Neuronal stem cell (in vitro differentiated cells): Measurements from ENCODE around the gene LGI1. TPM values are rescaled to one million over a fixed set of nuclear protein-coding genes. Genes with fewer than 3 reads are reported as not detected.

Experiments used
- DNase-seq: peaks from one replicate; pipeline ENCODE4 v3.0.0-alpha.2; 2013; ENCODE audit warnings: low spot score
- H2AFZ ChIP-seq: one replicate; pipeline ENCODE4 v1.6.1; 2013; ENCODE audit warnings: mild to moderate bottlenecking, low read length, inconsistent platforms
- H2AK5ac ChIP-seq: 2 replicates; pipeline ENCODE4 v1.6.1; 2013; ENCODE audit warnings: low read depth, mild to moderate bottlenecking, inconsistent platforms, low read length, moderate library complexity, mixed read lengths
- H2BK120ac ChIP-seq: 2 replicates; pipeline ENCODE4 v1.6.1; 2013; ENCODE audit warnings: low read depth, mild to moderate bottlenecking, inconsistent platforms, low read length, moderate library complexity, mixed read lengths
- H2BK12ac ChIP-seq: one replicate; pipeline ENCODE4 v1.6.1; 2013; ENCODE audit warnings: low read length, inconsistent platforms
- H2BK15ac ChIP-seq: 2 replicates; pipeline ENCODE4 v1.6.1; 2013; ENCODE audit warnings: mild to moderate bottlenecking, low read length, inconsistent platforms, mixed read lengths
- H2BK5ac ChIP-seq: one replicate; pipeline ENCODE4 v1.6.1; 2013; ENCODE audit warnings: inconsistent platforms, mild to moderate bottlenecking, low read length, moderate library complexity
- H3K14ac ChIP-seq: one replicate; pipeline ENCODE4 v1.6.1; 2013; ENCODE audit warnings: low read length, inconsistent platforms
- H3K18ac ChIP-seq: 2 replicates; pipeline ENCODE4 v1.6.1; 2013; ENCODE audit warnings: low read length, inconsistent platforms
- H3K23ac ChIP-seq: 2 replicates; pipeline ENCODE4 v1.6.1; 2013; ENCODE audit warnings: low read depth, mild to moderate bottlenecking, mixed read lengths, low read length, inconsistent platforms; ENCODE audit not compliant: poor library complexity
- H3K27ac ChIP-seq: replicated peaks from 3 replicates; pipeline ENCODE4 v1.5.1; 2013; ENCODE audit warnings: low read length, inconsistent platforms
- H3K27me3 ChIP-seq, 3 experiments: 2 replicates each; pipeline ENCODE4 v1.6.1; 2013; ENCODE audit warnings: low read length in 3 of 3, mild to moderate bottlenecking in 2 of 3, inconsistent platforms in 1 of 3, low read depth in 1 of 3, mixed read lengths in 1 of 3, moderate library complexity in 1 of 3; ENCODE audit not compliant: control insufficient read depth in 3 of 3, insufficient read depth in 3 of 3
- H3K36me3 ChIP-seq, 2 donors: replicated peaks in 1 of 2; 2 replicates each; pipeline ENCODE4 v1.6.1; 2013; ENCODE audit warnings: low read length in 2 of 2; ENCODE audit not compliant: control insufficient read depth in 2 of 2, insufficient read depth in 2 of 2
- H3K4ac ChIP-seq: 2 replicates; pipeline ENCODE4 v1.6.1; 2013; ENCODE audit warnings: inconsistent platforms, mild to moderate bottlenecking, low read length, moderate library complexity
- H3K4me1 ChIP-seq, 2 donors: 1 replicate in 1 of 2; 2 replicates in 1 of 2; pipeline ENCODE4 v1.6.1; 2013; ENCODE audit warnings: low read length in 2 of 2, low read depth in 1 of 2; ENCODE audit not compliant: control insufficient read depth in 2 of 2, insufficient read depth in 1 of 2
- H3K4me2 ChIP-seq: one replicate; pipeline ENCODE4 v1.6.1; 2013; ENCODE audit warnings: mild to moderate bottlenecking, low read length, inconsistent platforms; ENCODE audit not compliant: insufficient read depth, poor library complexity, severe bottlenecking
- H3K4me3 ChIP-seq, 2 donors: 2 replicates each; pipeline ENCODE4 v1.5.1; 2013; ENCODE audit warnings: low read length in 2 of 2, mild to moderate bottlenecking in 2 of 2, inconsistent platforms in 1 of 2, moderate library complexity in 1 of 2
- H3K79me1 ChIP-seq: one replicate; pipeline ENCODE4 v1.6.1; 2013; ENCODE audit warnings: low read depth, mild to moderate bottlenecking, inconsistent platforms, low read length, moderate library complexity
- H3K9ac ChIP-seq: one replicate; pipeline ENCODE4 v1.6.1; 2013; ENCODE audit warnings: mild to moderate bottlenecking, low read depth, low read length, inconsistent platforms; ENCODE audit not compliant: poor library complexity
- H3K9me3 ChIP-seq, 2 donors: replicated peaks in 1 of 2; 2 replicates each; pipeline versions ENCODE3 to v1.6.1; 2013; ENCODE audit warnings: low read length in 2 of 2, mild to moderate bottlenecking in 2 of 2, inconsistent platforms in 1 of 2, low read depth in 1 of 2, mixed read lengths in 1 of 2, moderate library complexity in 1 of 2; ENCODE audit not compliant: control insufficient read depth in 2 of 2, insufficient read depth in 1 of 2
- H4K8ac ChIP-seq: one replicate; pipeline ENCODE4 v1.6.1; 2013; ENCODE audit warnings: low read depth, mild to moderate bottlenecking, inconsistent platforms, low read length, moderate library complexity
- H4K91ac ChIP-seq: one replicate; pipeline ENCODE4 v1.6.1; 2013; ENCODE audit warnings: low read length, low read depth, mild to moderate bottlenecking, inconsistent platforms; ENCODE audit not compliant: poor library complexity
- whole genome bisulfite sequencing, 2 donors: extraction: QIAGEN DNeasy Blood & Tissue Kit; methylation state at CpG; one replicate each; pipeline ENCODE4 v1.1.7; 2013; ENCODE audit warnings: missing lambda C conversion rate in 2 of 2, mixed read lengths in 1 of 2; ENCODE audit not compliant: insufficient read length in 2 of 2, insufficient replicate concordance in 1 of 2; ENCODE audit errors: extremely low coverage in 2 of 2; 5-methylcytosine and 5-hydroxymethylcytosine counted together
- polyA plus RNA-seq, 2 experiments: library from polyadenylated mRNA; stranded (reverse); fragments of 200-250 nt; gene quantifications; one replicate each; pipeline ENCODE4 v1.2.3, GENCODE V29; 2013

The LGI1 gene
- 10.8 TPM for polyA plus RNA-seq (2013, experiment 1 of 2)
- polyA plus RNA-seq (2013, experiment 2 of 2): 9.5 TPM

DNA sequence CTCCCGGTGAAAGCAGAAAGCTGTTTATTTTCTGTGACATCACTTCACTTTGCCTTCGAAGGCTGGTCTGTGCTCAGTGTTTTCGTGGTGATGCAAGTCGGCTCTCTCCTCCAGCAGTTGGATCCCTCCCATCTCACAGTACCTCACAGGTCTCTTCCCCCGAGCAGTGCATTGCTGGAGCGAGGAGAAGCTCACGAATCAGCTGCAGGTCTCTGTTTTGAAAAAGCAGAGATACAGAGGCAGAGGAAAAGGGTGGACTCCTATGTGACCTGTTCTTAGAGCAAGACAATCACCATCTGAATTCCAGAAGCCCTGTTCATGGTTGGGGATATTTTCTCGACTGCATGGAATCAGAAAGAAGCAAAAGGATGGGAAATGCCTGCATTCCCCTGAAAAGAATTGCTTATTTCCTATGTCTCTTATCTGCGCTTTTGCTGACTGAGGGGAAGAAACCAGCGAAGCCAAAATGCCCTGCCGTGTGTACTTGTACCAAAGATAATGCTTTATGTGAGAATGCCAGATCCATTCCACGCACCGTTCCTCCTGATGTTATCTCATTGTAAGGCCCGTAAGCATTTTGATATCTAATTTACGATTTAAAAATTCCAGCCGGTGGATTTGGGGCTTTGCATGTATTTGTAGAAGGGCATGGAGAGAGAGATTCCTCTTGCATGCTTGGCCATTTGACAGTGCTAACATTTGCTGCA, at the start of gene LGI1:
Gene LGI1 (plus strand): TSS at position 136 of the 707 bp plus-strand sequence. CDS start 209 bp downstream, at position 345.
- Histone ChIP-seq H3K27me3 (peaks cover 0 to 4% (median 0%) of the 10 kb centered on the region in 3 experiments), H3K4ac (no peak within 1 kb of the TSS), H2AFZ (peak within 1 kb of the TSS; percentile 60), H3K79me1 (no peaks in the 10 kb centered on the region), H2BK15ac (no peak within 1 kb of the TSS), H2BK5ac (no peak within 1 kb of the TSS), H2AK5ac (no peak within 1 kb of the TSS), H3K9me3 (no peaks in the 10 kb centered on the region), H3K18ac (peak within 1 kb of the TSS; percentile 54), H2BK12ac (no peak within 1 kb of the TSS), H3K4me3 (peak within 1 kb of the TSS; percentile 10 to 23), H2BK120ac (no peak within 1 kb of the TSS), H3K14ac (no peak within 1 kb of the TSS), H3K36me3 (no peaks in the 10 kb centered on the region), H3K27ac (no peak within 1 kb of the TSS), H3K4me1 (peaks cover 12 to 21% of the 10 kb centered on the region in 2 donors), H4K8ac (no peak within 1 kb of the TSS), H3K23ac (no peak within 1 kb of the TSS), H3K9ac (no peak within 1 kb of the TSS), H3K4me2 (no peak within 1 kb of the TSS), H4K91ac (no peak within 1 kb of the TSS)
- WGBS, 2 donors: no CpG with 5 or more reads among the region's 16 CpGs
- DNase-seq: no peak

GRCh38 chr10:93710333-93710909, 47.3 kb upstream of the LGI1 start:
- Histone ChIP-seq H4K91ac (no peak overlapping the region), H2AFZ (no peak overlapping the region), H3K27me3 (peaks cover 0 to 5% (median 0%) of the 10 kb centered on the region in 3 experiments), H2AK5ac (no peak overlapping the region), H4K8ac (no peak overlapping the region), H3K4me3 (no peak overlapping the region), H3K9ac (no peak overlapping the region), H3K4ac (no peak overlapping the region), H2BK120ac (no peak overlapping the region), H3K27ac (no peak overlapping the region), H3K9me3 (no peaks in the 10 kb centered on the region), H3K79me1 (no peaks in the 10 kb centered on the region), H3K4me1 (no peaks in the 10 kb centered on the region), H2BK15ac (no peak overlapping the region), H3K14ac (no peak overlapping the region), H2BK12ac (no peak overlapping the region), H3K36me3 (no peaks in the 10 kb centered on the region), H3K4me2 (no peak overlapping the region), H3K23ac (no peak overlapping the region), H3K18ac (no peak overlapping the region), H2BK5ac (no peak overlapping the region)
- DNase-seq: no peak
- WGBS, 2 donors: no CpG with 5 or more reads among the region's 5 CpGs

DNA sequence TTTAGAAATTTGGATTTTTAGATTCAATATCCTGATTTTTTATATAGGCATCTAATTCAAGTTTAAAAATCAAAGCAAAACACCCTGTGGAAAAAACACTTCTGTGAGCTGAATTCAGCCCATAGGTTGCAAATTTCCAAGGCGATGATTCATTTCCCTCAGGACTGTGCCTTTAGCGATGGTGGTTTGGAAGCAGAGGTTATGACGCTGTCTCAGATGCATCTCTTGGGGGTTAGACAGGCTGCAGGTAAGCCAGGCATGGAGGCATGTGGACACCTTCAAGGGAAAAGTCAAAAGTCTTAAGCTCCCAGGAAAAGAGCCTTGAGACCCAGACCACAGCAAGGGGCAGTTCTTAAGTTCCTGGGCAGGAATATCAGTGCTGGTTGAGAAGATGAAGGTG, 45.8 kb upstream of the LGI1 start:
- H3K27me3 ChIP-seq: peaks cover 0 to 5% (median 0%) of the 10 kb centered on the region in 3 experiments
- no peak for DNase-seq
- no peak overlapping the region for H2BK120ac ChIP-seq
- H3K27ac ChIP-seq: no peak overlapping the region
- no peak overlapping the region for H4K91ac ChIP-seq
- H4K8ac ChIP-seq: no peak overlapping the region
- no peak overlapping the region for H3K23ac ChIP-seq
- H2BK5ac ChIP-seq: no peak overlapping the region
- no peak overlapping the region for H3K9ac ChIP-seq
- no peak overlapping the region for H3K18ac ChIP-seq
- H3K4me2 ChIP-seq: no peak overlapping the region
- WGBS, 2 donors: no CpG with 5 or more reads among the region's 3 CpGs
- H3K4me1 ChIP-seq: no peaks in the 10 kb centered on the region
- no peak overlapping the region for H3K4ac ChIP-seq
- no peaks in the 10 kb centered on the region for H3K36me3 ChIP-seq
- no peak overlapping the region for H2AFZ ChIP-seq
- H3K9me3 ChIP-seq: no peaks in the 10 kb centered on the region
- no peak overlapping the region for H3K4me3 ChIP-seq
- H2BK15ac ChIP-seq: no peak overlapping the region
- no peak overlapping the region for H3K14ac ChIP-seq
- no peak overlapping the region for H2AK5ac ChIP-seq
- no peaks in the 10 kb centered on the region for H3K79me1 ChIP-seq
- H2BK12ac ChIP-seq: no peak overlapping the region

DNA sequence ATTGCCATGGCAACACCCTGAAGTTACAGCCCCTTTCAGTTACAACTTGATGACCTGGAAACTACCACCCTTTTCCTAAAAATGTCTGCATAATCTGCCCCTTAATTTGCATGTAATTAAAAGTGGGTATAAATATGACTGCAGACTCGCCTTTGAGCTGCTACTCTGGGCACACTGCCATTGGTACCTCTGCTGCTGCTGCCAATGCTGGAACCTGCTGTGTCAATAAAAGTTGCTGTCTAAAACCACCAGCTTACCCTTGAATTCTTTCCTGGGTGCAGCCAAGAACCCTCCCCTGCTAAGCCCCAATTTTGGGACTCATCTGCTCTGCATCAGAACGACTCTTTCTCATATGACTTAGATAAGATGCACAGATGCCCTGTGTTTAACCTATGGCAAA, 45.1 kb upstream of the LGI1 start:
- Histone ChIP-seq H3K9ac (no peak overlapping the region), H3K14ac (no peak overlapping the region), H2BK12ac (no peak overlapping the region), H3K4ac (no peak overlapping the region), H3K4me3 (no peak overlapping the region), H3K23ac (no peak overlapping the region), H2AK5ac (no peak overlapping the region), H3K36me3 (no peaks in the 10 kb centered on the region), H3K27me3 (peaks cover 0 to 9% (median 0%) of the 10 kb centered on the region in 3 experiments), H4K8ac (no peak overlapping the region), H3K18ac (no peak overlapping the region), H3K4me1 (no peaks in the 10 kb centered on the region), H3K27ac (no peak overlapping the region), H3K9me3 (no peaks in the 10 kb centered on the region), H2AFZ (no peak overlapping the region), H3K4me2 (no peak overlapping the region), H2BK5ac (no peak overlapping the region), H4K91ac (no peak overlapping the region), H2BK15ac (no peak overlapping the region), H3K79me1 (no peaks in the 10 kb centered on the region), H2BK120ac (no peak overlapping the region)
- WGBS, 2 donors: no CpG with 5 or more reads among the region's 2 CpGs
- no peak for DNase-seq
